GM23338 (cell line): ENCODE data around the gene ZNF761. TPM values are rescaled to one million over a fixed set of nuclear protein-coding genes. Genes with fewer than 3 reads are reported as not detected.
A peak's percentile ranks its signal among the peaks of the same experiment; 100 is the strongest.

ENCODE experiments used
- ATAC-seq: fragments of 200-7000 bp; cut with Tn5 transposase; 3 replicates; pipeline ENCODE4 v1.9.1; 2020
- DNase-seq: peaks from one replicate; pipeline ENCODE4 v3.0.0-alpha.2; 2015; ENCODE audit warnings: low spot score
- H2AFZ ChIP-seq: fragments of 200-600 bp; sonication (generic); 2 replicates; pipeline ENCODE4 v1.8.0; 2016; ENCODE audit warnings: antibody characterized with exemption, mild to moderate bottlenecking, moderate library complexity
- H3F3A ChIP-seq: fragments of 200-600 bp; sonication (generic); replicated peaks from 2 replicates; pipeline ENCODE4 v1.8.0; 2017; ENCODE audit warnings: antibody characterized with exemption, mixed run types, low read depth
- H3K27ac ChIP-seq: fragments of 200-600 bp; sonication (generic); 2 replicates; pipeline ENCODE4 v1.6.1; 2016; ENCODE audit warnings: low read depth
- H3K27me3 ChIP-seq: fragments of 200-600 bp; sonication (generic); 2 replicates; pipeline ENCODE4 v1.8.0; 2016; ENCODE audit warnings: mild to moderate bottlenecking, mixed run types, moderate library complexity; ENCODE audit not compliant: insufficient read depth
- H3K36me3 ChIP-seq: fragments of 200-600 bp; sonication (generic); 2 replicates; pipeline ENCODE4 v1.8.0; 2016; ENCODE audit warnings: mild to moderate bottlenecking; ENCODE audit not compliant: insufficient read depth
- H3K4me1 ChIP-seq: fragments of 200-600 bp; sonication (generic); 2 replicates; pipeline ENCODE4 v1.8.0; 2016; ENCODE audit warnings: mild to moderate bottlenecking, moderate library complexity; ENCODE audit not compliant: insufficient read depth
- H3K4me2 ChIP-seq: fragments of 200-600 bp; sonication (generic); 2 replicates; pipeline ENCODE4 v1.7.1; 2017; ENCODE audit warnings: mixed run types
- H3K4me3 ChIP-seq: fragments of 200-600 bp; sonication (generic); 2 replicates; pipeline ENCODE4 v1.6.1; 2016; ENCODE audit warnings: mixed run types
- H3K79me2 ChIP-seq: fragments of 200-600 bp; sonication (generic); replicated peaks from 2 replicates; pipeline ENCODE4 v1.8.0; 2017; ENCODE audit warnings: mild to moderate bottlenecking; ENCODE audit not compliant: insufficient read depth
- H3K9me2 ChIP-seq: fragments of 200-600 bp; sonication (generic); 2 replicates; pipeline ENCODE4 v1.8.0; 2017; ENCODE audit not compliant: insufficient read depth
- H4K20me1 ChIP-seq: fragments of 200-600 bp; sonication (generic); replicated peaks from 2 replicates; pipeline ENCODE4 v1.8.0; 2017; ENCODE audit warnings: mild to moderate bottlenecking; ENCODE audit not compliant: insufficient read depth
- H3K27ac Mint-ChIP-seq: 2 replicates; pipeline ENCODE4 v1.8.0; 2020; ENCODE audit warnings: inconsistent platforms, mild to moderate bottlenecking, moderate library complexity, mixed read lengths
- H3K27me3 Mint-ChIP-seq: 3 replicates; pipeline ENCODE4 v1.8.0; 2022; ENCODE audit warnings: low read depth, mild to moderate bottlenecking, moderate library complexity, mixed read lengths, inconsistent platforms; ENCODE audit not compliant: insufficient read depth, poor library complexity
- H3K36me3 Mint-ChIP-seq: 3 replicates; pipeline ENCODE4 v1.8.0; 2021; ENCODE audit warnings: low read depth, mild to moderate bottlenecking, inconsistent platforms, moderate library complexity, mixed read lengths
- H3K4me1 Mint-ChIP-seq: 3 replicates; pipeline ENCODE4 v1.8.0; 2020; ENCODE audit warnings: mild to moderate bottlenecking, inconsistent platforms, mixed read lengths
- H3K4me3 Mint-ChIP-seq: 3 replicates; pipeline ENCODE4 v1.8.0; 2021; ENCODE audit warnings: moderate library complexity, mild to moderate bottlenecking, inconsistent platforms, mixed read lengths
- H3K9me3 Mint-ChIP-seq: 3 replicates; pipeline ENCODE4 v1.8.0; 2020; ENCODE audit warnings: moderate library complexity, mild to moderate bottlenecking, inconsistent platforms, mixed read lengths
- CREB1 ChIP-seq: fragments of 250-450 bp; sonication (Bioruptor Pico); IDR thresholded peaks from 2 replicates; pipeline ENCODE4 v1.5.0; 2020; ENCODE audit warnings: low read depth, mild to moderate bottlenecking, moderate library complexity
- CTCF ChIP-seq, 2 experiments: fragments of 200-600 bp in 1 of 2; sonication (generic) in 1 of 2; conservative IDR thresholded peaks; 2 replicates each; pipeline versions ENCODE4 v1.5.1 to v1.6.1; 2016 to 2017; ENCODE audit warnings: antibody characterized with exemption in 2 of 2, low read depth in 2 of 2, mild to moderate bottlenecking in 2 of 2, moderate library complexity in 1 of 2
- EZH2 ChIP-seq: fragments of 200-600 bp; sonication (generic); IDR thresholded peaks from one replicate; pipeline ENCODE4 v1.8.0; 2017; ENCODE audit warnings: antibody characterized with exemption, mild to moderate bottlenecking, low read depth; ENCODE audit not compliant: unreplicated experiment
- EZH2phosphoT487 ChIP-seq: fragments of 200-600 bp; sonication (generic); IDR thresholded peaks from one replicate; pipeline ENCODE4 v1.8.1; 2018; ENCODE audit warnings: antibody characterized with exemption; ENCODE audit not compliant: unreplicated experiment
- POLR2AphosphoS5 ChIP-seq: IDR thresholded peaks from 2 replicates; pipeline ENCODE4 v1.6.1; 2016; ENCODE audit warnings: antibody characterized with exemption, low read depth
- polyA plus RNA-seq: library from polyadenylated mRNA; unstranded; fragments of >200 nt; fragmentation: Nextera tagmentation; extraction: Ambion mirVana; gene quantifications from 2 replicates; pipeline ENCODE4 v1.2.1, GENCODE V29; 2016
- total RNA-seq: library from RNA; depleted of rRNA; stranded (reverse); fragments of >200 nt; shearing (Covaris generic); gene quantifications from 2 replicates; pipeline ENCODE4 v1.2.3, GENCODE V29; 2014
- TF ChIP-seq, protein P1 (sequence below): IDR thresholded peaks from one replicate; pipeline ENCODE4 v1.6.1; 2018; ENCODE audit warnings: antibody characterized with exemption; ENCODE audit not compliant: unreplicated experiment

ZNF761 gene
- total and polyA plus RNA-seq, 2 experiments from 2014 or later: 17.1 to 40.1 TPM

DNA sequence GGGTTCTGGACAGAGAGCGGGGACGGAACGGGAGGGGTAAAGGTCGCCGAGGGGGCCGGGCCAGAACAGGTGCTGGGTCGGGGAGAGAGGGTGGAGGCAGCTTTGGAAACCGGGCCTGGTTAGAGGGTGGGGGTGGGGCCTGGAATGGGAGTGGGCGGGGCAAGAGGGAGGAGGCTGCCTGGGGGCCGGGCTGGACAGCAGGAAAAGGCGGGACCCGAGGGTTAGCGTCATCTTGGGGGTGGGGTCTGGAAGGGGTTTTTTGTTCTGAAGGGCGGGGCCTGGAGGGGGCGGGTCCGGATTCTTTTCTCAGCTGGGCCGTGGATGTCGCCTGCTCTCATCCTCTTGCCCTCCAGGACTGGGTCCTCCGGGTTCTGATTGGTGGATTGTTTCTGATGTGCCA is 31.5 kb downstream of the ZNF761 start:
- peaks cover 5% of the 10 kb centered on the region for H3K4me1 ChIP-seq
- no peaks in the 10 kb centered on the region for H4K20me1 ChIP-seq
- no peaks in the 10 kb centered on the region for H3K36me3 ChIP-seq
- DNase-seq (peak; percentile 98), ATAC-seq (peak; percentile 62)
- H3K9me2 ChIP-seq: no peaks in the 10 kb centered on the region
- Mint-ChIP-seq H3K4me3 (peak overlapping the region; percentile 67), H3K36me3 (peaks cover 13% of the 10 kb centered on the region), H3K27ac (peak overlapping the region; percentile 37; the same call in 1 of the 2 replicates), H3K27me3 (peaks cover 10% of the 10 kb centered on the region), H3K9me3 (peaks cover 6% of the 10 kb centered on the region; the same call in 1 of the 3 replicates), H3K4me1 (peaks cover 32% of the 10 kb centered on the region)
- peak overlapping the region; percentile 96 for H2AFZ ChIP-seq
- H3K4me3 ChIP-seq: peak overlapping the region; percentile 71
- H3K79me2 ChIP-seq: peaks cover 1% of the 10 kb centered on the region; the same call in 1 of the 2 replicates
- H3K27ac ChIP-seq: peak overlapping the region; percentile 75; the same call in 1 of the 2 replicates
- TF ChIP-seq POLR2AphosphoS5: peak; percentile 38
- TF ChIP-seq EZH2: no peak
- 0 out of 2 replicates have a peak, but pooled peaks have one; percentile 16 for TF ChIP-seq CREB1 (CRISPR knock-in tag)
- H3K4me2 ChIP-seq: peak overlapping the region; percentile 91
- H3K27me3 ChIP-seq: no peaks in the 10 kb centered on the region
- 0 out of 2 replicates have a peak, but pooled peaks cover 7% of the 10 kb centered on the region for H3F3A ChIP-seq

GRCh38 chr19:53466726-53467484 is 35.1 kb downstream of the ZNF761 start:
- Histone ChIP-seq H3K4me1 (peaks cover 18% of the 10 kb centered on the region), H3K9me2 (no peaks in the 10 kb centered on the region), H3K27ac (peak overlapping the region; percentile 79; the same call in 1 of the 2 replicates), H3K36me3 (no peaks in the 10 kb centered on the region), H3K4me3 (peak overlapping the region; percentile 98), H3K27me3 (no peaks in the 10 kb centered on the region), H3K79me2 (peaks cover 19% of the 10 kb centered on the region), H3K4me2 (peak overlapping the region; percentile 96), H2AFZ (peak overlapping the region; percentile 93), H4K20me1 (no peaks in the 10 kb centered on the region), H3F3A (0 out of 2 replicates have a peak, but pooled peaks cover 6% of the 10 kb centered on the region)
- Mint-ChIP-seq H3K4me3 (peak overlapping the region; percentile 98), H3K9me3 (0 out of 3 replicates have a peak, but pooled peaks cover 2% of the 10 kb centered on the region), H3K4me1 (peaks cover 40% of the 10 kb centered on the region), H3K36me3 (peaks cover 9% of the 10 kb centered on the region; the same call in 2 of the 3 replicates), H3K27ac (peak overlapping the region; percentile 95), H3K27me3 (peaks cover 7% of the 10 kb centered on the region)
- DNase-seq: no peak
- ATAC-seq: peak; percentile 16
- TF ChIP-seq EZH2 (no peak), CTCF (conservative IDR thresholded peaks at IDR 0.05; ENCODE audit: low read depth in 2 of 2) (peak; percentile 49), EZH2phosphoT487 (no peak), CREB1 (CRISPR knock-in tag) (no peak)
- TF ChIP-seq, protein P1, sequence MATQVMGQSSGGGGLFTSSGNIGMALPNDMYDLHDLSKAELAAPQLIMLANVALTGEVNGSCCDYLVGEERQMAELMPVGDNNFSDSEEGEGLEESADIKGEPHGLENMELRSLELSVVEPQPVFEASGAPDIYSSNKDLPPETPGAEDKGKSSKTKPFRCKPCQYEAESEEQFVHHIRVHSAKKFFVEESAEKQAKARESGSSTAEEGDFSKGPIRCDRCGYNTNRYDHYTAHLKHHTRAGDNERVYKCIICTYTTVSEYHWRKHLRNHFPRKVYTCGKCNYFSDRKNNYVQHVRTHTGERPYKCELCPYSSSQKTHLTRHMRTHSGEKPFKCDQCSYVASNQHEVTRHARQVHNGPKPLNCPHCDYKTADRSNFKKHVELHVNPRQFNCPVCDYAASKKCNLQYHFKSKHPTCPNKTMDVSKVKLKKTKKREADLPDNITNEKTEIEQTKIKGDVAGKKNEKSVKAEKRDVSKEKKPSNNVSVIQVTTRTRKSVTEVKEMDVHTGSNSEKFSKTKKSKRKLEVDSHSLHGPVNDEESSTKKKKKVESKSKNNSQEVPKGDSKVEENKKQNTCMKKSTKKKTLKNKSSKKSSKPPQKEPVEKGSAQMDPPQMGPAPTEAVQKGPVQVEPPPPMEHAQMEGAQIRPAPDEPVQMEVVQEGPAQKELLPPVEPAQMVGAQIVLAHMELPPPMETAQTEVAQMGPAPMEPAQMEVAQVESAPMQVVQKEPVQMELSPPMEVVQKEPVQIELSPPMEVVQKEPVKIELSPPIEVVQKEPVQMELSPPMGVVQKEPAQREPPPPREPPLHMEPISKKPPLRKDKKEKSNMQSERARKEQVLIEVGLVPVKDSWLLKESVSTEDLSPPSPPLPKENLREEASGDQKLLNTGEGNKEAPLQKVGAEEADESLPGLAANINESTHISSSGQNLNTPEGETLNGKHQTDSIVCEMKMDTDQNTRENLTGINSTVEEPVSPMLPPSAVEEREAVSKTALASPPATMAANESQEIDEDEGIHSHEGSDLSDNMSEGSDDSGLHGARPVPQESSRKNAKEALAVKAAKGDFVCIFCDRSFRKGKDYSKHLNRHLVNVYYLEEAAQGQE: no peak
